ENCODE measurements around the gene ZNF41.

- TF ChIP-seq CTCF (IDR thresholded peaks at IDR 0.05) (no peak), REST (IDR thresholded peaks at IDR 0.05; ENCODE audit: insufficient read depth in 1 of 2, low read depth in 2 of 2, low read length in 1 of 2) (no peak), POLR2AphosphoS5 (IDR thresholded peaks at IDR 0.05; ENCODE audit: low read depth, low read length) (no peak), TCF7L2 (IDR thresholded peaks at IDR 0.05; ENCODE audit: low read depth, low read length) (no peak), SIN3A (IDR thresholded peaks at IDR 0.05; ENCODE audit: borderline replicate concordance, insufficient read depth, low read depth, low read length) (no peak)
Observed at GRCh38 chrX:47514533-47515235, 31.7 kb upstream of the ZNF41 start.
